GM18498 (cell line): ENCODE results near the gene ADAMTS18.
"Not testable (repeated sequence)": the region's sequence is repeated elsewhere in the genome, so short reads cannot be mapped to it uniquely, and the experiment has no call there.

Experiments
- ATAC-seq: cut with Tn5 transposase; IDR thresholded peaks from one replicate; pipeline ENCODE4 v1.9.1; 2021; ENCODE audit warnings: mild to moderate bottlenecking, moderate library complexity; ENCODE audit not compliant: unreplicated experiment

The ADAMTS18 gene

DNA sequence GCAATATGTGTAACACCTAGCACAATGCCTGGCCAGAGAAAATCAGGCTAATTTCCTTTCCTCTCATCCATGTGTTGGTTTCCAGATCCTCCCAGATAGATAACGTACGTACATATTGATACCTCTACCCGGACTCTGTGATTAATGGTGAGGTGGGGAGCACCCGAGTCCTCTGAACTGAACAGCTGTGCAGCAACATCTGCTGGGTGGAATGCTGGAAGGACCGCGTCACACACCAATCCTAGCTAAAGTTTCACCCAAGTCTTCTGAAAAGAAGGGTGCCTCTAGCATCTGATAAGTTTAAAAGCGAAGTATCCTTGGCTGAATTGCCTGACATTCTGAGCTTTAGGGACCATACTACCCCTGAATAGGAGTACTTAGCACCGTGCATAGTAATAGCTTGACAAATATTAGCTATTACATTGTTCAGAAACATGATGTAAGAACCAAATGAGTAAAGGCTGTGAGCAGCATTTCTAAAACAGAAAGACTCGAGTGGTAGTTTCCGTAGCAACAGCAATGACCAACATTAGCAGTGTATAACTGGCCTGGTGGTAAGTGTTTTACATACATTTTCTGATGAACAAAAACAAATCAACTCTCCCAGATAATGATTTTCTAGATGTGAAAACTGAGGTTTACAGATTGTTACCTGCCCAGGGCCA is 144.3 kb downstream of the ADAMTS18 start:
- ATAC-seq: no peak

DNA sequence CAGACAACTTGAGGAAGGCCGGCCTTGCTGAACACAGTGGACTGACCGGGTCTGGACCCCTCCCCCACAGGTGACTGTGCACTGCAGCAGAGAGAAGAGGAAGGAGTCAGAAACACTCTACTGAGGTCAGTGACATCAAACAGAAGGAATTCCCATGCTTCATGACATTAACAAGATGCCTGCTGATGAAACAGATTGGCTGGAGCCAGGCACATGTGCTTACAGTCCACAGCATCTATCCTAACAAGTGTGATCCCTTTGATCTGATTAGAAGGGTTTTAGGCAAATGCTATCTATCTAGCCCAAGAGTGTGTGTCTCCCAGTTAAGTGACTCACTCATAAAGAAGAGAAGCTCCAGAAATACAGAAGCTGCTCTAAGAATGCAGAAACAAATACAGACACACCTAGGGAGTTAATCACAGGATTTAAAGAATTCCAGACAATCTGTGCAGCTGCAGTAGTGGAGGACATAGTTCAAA is 145.5 kb downstream of the ADAMTS18 start:
- no peak for ATAC-seq

GRCh38 chr16:77288222-77288621 is 146.6 kb downstream of the ADAMTS18 start:
- ATAC-seq: no peak

- ATAC-seq: no peak
Observed at GRCh38 chr16:77285676-77286075, 149.2 kb downstream of the ADAMTS18 start.

DNA sequence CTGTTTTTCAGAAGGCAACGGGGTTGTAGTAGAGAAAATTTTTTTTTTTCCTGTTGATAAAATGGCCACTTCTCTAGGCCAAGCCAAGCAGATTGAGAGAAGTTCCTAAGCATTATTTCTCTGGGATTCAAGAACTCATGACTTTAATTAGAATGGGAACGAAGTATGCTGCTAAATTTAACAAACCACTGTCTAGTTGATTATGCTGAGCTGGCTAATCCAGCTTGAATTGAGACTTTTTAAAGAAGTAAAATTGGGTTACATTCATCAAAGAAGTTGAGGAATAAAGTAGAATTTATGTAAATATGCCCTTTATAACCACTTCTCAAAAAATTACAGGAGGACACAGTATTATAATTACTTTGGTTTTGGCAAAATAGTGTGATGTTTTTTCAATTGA is 152.5 kb downstream of the ADAMTS18 start:
- no peak for ATAC-seq

- not testable (repeated sequence) for ATAC-seq
Observed at GRCh38 chr16:77279316-77279715, 155.5 kb downstream of the ADAMTS18 start.

DNA sequence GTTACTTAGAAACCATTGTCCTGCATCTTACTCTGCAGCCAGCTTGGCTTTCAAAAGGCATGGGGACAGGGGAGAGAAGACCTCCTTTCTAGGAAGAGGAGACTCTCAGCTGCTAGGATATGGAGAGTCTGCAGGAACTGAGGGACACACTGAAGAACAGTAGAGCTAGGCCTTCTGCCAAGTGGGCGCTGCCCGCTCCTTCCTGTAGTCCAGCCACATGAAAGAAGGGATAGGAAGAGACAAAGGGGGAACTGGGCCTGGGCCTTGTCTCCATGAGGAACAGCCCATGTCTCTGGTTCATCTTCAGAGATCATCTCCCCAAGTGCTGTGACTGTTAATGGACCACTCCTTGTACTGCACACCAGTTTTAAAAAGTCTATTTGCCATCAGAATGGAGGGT is 157.3 kb downstream of the ADAMTS18 start:
- ATAC-seq: no peak

DNA sequence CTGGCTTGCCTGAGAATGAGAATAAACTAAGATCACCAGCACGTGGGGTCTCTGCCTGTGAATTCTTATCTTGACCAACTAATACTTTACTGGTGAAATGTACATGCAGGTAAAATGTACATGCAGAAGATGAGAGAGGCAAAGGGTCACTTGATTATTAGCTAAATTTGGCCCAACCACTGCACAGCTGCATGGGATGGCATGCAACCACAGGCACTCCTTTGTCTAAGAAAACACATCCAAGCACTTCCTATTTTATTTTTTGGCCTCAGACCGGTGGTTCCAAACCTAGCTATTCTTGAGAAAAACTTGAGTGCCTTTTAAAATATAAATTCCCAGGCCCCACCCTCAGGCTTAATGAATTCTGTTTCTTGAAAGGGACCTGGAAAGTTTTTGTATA is 157.7 kb downstream of the ADAMTS18 start:
- ATAC-seq: no peak

DNA sequence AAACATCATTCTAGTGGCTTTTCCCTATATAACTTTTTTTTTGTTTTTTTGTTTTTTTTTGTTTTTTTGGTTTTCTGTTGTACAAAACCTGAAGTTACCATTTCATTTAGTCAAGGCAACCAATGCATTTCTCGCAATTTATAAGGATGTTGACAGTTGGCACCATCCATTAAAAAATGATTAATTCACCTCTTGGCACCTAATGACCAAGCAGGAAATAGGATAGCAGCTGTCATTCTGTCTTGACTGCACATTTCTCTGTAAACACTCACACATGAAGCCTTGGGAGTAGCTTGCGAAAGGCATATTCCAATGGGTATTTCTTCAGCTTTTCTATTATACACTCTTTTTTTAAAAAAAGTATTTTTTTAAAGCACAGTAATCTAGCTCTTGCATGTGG is 158.2 kb downstream of the ADAMTS18 start:
- no peak for ATAC-seq

GRCh38 chr16:77275303-77275702 is 159.5 kb downstream of the ADAMTS18 start:
- ATAC-seq: not testable (repeated sequence)

GRCh38 chr16:77273815-77274214 is 161.0 kb downstream of the ADAMTS18 start:
- no peak for ATAC-seq

- ATAC-seq: no peak
Observed at GRCh38 chr16:77271532-77272426, 163.1 kb downstream of the ADAMTS18 start.

DNA sequence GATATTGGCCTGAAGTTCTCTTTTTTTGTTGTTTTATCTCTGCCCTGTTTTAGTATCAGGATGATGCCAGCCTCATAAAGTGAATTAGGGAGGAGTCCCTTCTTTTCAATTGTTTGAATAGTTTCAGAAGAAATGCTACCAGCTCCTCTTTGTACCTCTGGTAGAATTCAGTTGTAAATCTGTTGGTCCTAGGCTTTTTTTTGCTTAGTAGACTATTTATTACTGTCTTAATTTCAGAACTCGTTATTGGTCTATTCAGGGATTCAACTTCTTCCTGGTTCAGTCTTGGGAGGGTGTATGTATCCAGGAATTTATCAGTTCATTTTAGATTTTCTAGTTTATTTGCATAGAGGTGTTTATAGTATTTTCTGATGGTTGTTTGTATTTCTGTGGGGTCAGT is 168.6 kb downstream of the ADAMTS18 start:
- not testable (repeated sequence) for ATAC-seq

DNA sequence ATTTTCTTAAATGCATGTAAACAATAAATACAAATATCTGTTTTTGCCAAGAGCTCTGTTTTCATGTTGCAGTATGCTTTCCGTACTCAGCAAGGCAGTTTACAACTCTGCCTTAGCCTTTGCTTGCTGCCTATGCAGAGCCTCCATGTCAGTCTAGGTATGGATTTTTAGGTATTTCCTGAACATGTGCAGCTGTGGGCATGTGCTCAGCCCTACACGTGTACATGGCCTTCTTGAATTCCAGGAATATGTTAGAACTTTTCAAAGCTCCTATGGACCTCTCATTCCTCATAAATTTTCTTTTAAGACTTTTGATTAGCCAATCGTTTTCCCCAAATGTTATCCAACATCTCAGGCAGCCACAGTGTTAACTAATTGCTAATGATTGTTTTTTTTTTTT is 171.9 kb downstream of the ADAMTS18 start:
- no peak for ATAC-seq

GRCh38 chr16:77250400-77250799 is 184.4 kb downstream of the ADAMTS18 start:
- no peak for ATAC-seq

DNA sequence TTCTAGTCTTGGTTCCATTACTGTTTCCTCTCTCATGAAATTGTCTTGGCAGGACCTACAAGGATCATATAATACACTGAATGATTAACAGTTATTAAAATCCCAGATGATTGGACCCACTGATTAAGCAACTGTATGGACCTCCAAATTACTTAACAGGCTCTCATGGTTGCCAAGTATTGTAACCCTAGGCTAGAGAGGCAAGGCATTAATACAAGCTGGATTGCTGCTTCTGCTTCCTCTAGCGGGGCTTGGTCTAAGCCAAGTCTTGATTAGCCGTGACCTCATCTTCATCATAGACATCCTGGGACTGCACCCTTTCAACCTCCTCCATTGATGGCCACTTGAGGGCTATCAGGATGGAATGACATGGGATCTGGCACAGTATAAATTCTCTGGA is 188.7 kb downstream of the ADAMTS18 start:
- ATAC-seq: no peak

GRCh38 chr16:77242471-77242870 is 192.4 kb downstream of the ADAMTS18 start:
- ATAC-seq: not testable (repeated sequence)

DNA sequence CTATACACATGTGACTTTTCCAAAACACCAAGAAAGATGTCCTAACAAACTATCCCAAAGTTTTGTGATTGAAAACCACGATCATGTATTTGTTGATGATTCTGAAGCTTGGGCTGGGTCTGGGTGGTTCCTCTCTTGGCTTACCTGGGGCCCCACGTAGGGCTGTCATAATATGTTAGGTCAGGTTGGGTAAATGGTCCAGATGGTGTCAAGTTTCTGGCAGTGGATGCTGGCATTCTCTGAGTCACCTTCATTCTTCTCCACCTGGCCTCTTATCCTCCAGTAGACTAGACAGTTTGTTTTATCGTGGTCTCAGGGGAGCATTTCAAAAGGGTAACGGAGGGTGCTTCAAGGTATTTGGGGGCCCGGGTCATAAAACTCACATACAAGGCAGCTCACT is 196.2 kb downstream of the ADAMTS18 start:
- no peak for ATAC-seq

GRCh38 chr16:77236063-77236511 is 198.7 kb downstream of the ADAMTS18 start:
- ATAC-seq: peak; percentile 99

GRCh38 chr16:77234611-77235010 is 200.2 kb downstream of the ADAMTS18 start:
- no peak for ATAC-seq

DNA sequence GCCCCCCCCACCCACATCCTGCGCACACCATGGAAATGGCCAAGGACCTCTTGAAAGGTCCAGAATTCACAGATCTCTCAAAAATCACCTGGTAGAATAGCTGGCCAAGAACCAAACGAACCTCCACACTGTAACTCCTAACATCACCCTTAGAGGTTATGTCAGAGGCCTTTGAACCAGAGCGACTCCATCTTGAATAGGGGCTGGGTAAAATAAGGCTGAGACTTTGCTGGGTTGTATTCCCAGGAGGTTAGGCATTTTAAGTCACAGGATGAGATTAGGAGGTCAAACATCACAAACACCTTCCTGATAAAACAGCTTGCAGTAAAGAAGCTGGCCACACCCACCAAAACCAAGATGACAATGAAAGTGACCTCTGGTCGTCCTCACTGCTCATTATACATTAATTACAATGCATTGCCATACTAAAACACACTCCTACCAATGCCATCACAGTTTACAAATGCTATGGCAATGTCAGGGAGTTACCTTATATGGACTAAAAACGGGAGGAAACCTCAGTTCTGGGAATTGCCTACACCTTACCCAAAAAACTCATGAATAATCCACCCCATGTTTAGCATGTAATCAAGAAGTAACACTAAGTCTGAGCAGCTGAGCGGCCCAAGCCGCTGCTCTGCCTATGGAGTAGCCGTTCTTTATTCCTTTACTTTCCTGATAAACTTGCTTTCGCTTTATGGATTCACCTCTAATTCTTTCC is 200.9 kb downstream of the ADAMTS18 start:
- ATAC-seq: no peak
